T-helper 1 cell treated with Interleukin-12 subunit alpha and Interleukin-12 subunit beta and Interleukin-4 antibody, amounts not matched to agents 30 μg/mL and 1 μg/mL, for 36 hours (primary cell): ENCODE data around the gene CTNNBL1.

Source experiments
- H3K27ac Mint-ChIP-seq: one replicate; pipeline ENCODE4 v1.8.0; 2021; ENCODE audit warnings: mild to moderate bottlenecking, mixed read lengths
- H3K27me3 Mint-ChIP-seq: one replicate; pipeline ENCODE4 v1.8.0; 2021; ENCODE audit warnings: low read depth, mixed read lengths
- H3K36me3 Mint-ChIP-seq: one replicate; pipeline ENCODE4 v1.8.0; 2021; ENCODE audit warnings: low read depth, mixed read lengths
- H3K4me1 Mint-ChIP-seq: one replicate; pipeline ENCODE4 v1.8.0; 2021; ENCODE audit warnings: low read depth, mixed read lengths
- H3K4me3 Mint-ChIP-seq: one replicate; pipeline ENCODE4 v1.8.0; 2021; ENCODE audit warnings: mild to moderate bottlenecking, moderate library complexity, mixed read lengths
- H3K9me3 Mint-ChIP-seq: one replicate; pipeline ENCODE4 v1.8.0; 2021; ENCODE audit warnings: mixed read lengths

CTNNBL1 gene

DNA sequence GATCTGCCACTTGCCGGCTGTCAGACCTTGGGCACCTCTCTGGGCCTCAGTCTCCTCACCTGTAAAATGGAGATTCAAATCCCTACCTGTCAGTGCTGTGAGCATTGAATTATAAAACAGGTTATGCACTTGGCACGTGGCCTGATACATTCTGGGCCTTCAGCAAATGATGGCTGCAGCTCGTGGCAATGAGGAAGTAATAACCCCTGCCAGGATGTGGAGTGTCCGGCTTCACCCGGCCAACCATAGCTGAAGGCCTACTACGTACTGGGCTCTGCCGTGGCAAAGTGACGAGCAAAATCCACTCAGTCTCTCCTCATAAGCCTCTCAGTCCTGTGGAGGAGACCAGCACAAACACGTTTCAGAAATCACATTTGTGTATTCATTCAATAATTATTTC, 198.2 kb downstream of the CTNNBL1 start:
- no peaks in the 10 kb centered on the region for H3K27me3 Mint-ChIP-seq
- H3K27ac Mint-ChIP-seq, result no peak overlapping the region
- no peaks in the 10 kb centered on the region for H3K9me3 Mint-ChIP-seq
- no peak overlapping the region for H3K4me3 Mint-ChIP-seq
- H3K4me1 Mint-ChIP-seq, result no peaks in the 10 kb centered on the region
- H3K36me3 Mint-ChIP-seq, result no peaks in the 10 kb centered on the region

DNA sequence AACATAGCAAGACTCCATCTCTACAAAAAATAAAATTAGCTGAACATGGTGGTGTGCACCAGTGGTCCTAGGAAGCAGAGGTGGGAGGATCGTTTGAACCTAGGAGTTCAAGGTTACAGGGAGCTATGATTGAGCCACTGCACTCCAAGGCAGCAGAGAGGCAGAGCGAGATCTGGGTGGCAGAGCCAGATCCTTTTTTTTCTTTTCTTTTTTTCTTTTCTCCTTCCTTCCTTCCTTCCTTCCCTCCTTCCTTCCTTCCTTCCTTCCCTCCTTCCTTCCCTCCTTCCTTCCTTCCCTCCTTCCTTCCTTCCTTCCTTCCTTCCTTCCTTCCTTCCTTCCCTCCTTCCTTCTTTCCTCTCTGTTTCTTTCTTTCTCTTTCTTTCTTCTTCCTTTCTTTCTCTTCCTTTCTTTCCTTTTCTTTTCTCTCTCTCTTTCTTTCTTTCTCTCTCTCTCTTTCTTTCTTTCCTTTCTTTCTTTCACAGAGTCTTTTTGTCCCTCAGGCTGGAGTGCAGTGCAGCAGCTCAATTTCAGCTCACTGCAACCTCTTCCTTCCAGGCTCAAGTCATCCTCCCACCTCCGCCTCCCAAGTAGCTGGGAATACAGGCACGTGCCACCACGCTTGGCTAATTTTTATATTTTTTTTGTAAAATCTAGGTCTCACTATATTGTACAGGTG, 199.9 kb downstream of the CTNNBL1 start:
- Mint-ChIP-seq H3K27ac (no peak overlapping the region), H3K9me3 (no peaks in the 10 kb centered on the region), H3K27me3 (no peaks in the 10 kb centered on the region), H3K4me3 (no peak overlapping the region), H3K36me3 (no peaks in the 10 kb centered on the region), H3K4me1 (no peaks in the 10 kb centered on the region)

DNA sequence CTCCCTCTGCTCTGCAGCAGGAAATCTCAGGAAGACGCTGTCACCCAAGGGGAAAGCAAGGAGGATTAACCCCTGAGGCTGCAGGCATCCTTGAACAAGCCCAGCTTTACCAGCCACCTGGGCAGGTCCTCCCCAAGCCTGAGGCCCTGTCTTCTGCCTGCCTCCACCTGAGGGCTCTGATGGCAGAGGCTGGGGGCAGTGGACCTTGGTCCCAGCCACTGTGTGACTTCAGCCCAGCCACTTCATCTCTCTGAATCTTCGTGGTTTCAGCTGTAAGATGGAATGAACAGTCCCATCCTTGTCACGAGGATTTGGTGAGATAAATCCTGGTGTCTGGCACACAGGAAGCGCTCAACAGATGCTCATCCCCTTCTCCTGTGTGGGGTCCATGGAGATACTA, 200.6 kb downstream of the CTNNBL1 start:
- H3K36me3 Mint-ChIP-seq, result no peaks in the 10 kb centered on the region
- H3K4me3 Mint-ChIP-seq, result no peak overlapping the region
- peaks cover 5% of the 10 kb centered on the region for H3K27me3 Mint-ChIP-seq
- H3K9me3 Mint-ChIP-seq, result no peaks in the 10 kb centered on the region
- H3K4me1 Mint-ChIP-seq, result no peaks in the 10 kb centered on the region
- no peak overlapping the region for H3K27ac Mint-ChIP-seq

DNA sequence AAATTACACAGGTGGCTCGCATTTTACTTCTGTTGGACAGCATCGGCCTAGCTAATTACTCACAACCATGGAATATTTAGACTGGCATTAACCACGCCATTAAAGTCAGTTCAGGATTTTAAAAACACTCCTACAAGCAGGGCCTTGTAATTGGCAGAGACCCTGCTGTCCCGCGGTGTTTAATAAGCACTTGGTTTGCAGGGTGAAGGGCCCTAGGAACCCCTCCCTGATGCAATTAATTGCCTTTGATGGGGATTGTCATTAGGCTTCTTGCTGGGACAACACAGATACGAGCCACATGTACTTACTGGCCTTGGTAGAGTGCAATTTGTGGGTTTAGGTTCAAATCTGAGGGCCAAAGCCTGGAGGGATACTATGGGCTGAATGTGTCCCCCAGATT, 201.3 kb downstream of the CTNNBL1 start:
- H3K4me3 Mint-ChIP-seq, result no peak overlapping the region
- H3K27me3 Mint-ChIP-seq, result peaks cover 10% of the 10 kb centered on the region
- no peaks in the 10 kb centered on the region for H3K4me1 Mint-ChIP-seq
- H3K36me3 Mint-ChIP-seq, result no peaks in the 10 kb centered on the region
- H3K27ac Mint-ChIP-seq, result no peak overlapping the region
- no peaks in the 10 kb centered on the region for H3K9me3 Mint-ChIP-seq

DNA sequence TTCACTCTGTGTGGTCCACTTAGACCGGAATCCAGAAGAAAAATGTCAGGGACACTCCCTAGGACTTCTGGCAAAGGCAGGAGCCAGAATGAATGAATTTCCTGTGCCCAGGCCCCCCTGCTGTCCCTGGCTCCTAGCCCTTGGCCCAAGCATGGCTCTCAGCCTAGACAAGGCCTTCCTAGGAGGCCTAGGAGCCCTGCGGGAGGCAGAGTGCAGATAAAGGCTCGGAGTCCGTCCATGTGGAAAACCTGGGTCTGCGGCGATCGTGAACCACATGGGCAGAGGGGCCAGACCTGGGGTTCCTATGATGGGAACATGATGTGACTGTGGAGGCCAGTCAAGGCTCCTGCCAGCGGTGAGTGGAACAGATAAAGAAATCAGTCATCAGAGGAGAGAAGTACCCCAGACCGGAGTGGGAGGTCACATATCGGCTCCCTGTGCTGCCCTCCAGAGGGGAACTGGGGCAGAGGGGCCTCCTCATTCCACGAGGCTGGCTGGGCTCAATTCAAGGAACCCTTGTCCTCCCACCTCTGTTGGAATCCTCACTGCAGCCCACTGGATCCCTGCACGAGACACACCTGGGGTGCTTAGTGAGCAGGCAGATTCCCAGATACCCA, 203.2 kb downstream of the CTNNBL1 start:
- H3K4me3 Mint-ChIP-seq, result no peak overlapping the region
- no peaks in the 10 kb centered on the region for H3K36me3 Mint-ChIP-seq
- peaks cover 24% of the 10 kb centered on the region for H3K27me3 Mint-ChIP-seq
- H3K4me1 Mint-ChIP-seq, result peaks cover under 1% of the 10 kb centered on the region
- H3K9me3 Mint-ChIP-seq, result no peaks in the 10 kb centered on the region
- H3K27ac Mint-ChIP-seq, result no peak overlapping the region

DNA sequence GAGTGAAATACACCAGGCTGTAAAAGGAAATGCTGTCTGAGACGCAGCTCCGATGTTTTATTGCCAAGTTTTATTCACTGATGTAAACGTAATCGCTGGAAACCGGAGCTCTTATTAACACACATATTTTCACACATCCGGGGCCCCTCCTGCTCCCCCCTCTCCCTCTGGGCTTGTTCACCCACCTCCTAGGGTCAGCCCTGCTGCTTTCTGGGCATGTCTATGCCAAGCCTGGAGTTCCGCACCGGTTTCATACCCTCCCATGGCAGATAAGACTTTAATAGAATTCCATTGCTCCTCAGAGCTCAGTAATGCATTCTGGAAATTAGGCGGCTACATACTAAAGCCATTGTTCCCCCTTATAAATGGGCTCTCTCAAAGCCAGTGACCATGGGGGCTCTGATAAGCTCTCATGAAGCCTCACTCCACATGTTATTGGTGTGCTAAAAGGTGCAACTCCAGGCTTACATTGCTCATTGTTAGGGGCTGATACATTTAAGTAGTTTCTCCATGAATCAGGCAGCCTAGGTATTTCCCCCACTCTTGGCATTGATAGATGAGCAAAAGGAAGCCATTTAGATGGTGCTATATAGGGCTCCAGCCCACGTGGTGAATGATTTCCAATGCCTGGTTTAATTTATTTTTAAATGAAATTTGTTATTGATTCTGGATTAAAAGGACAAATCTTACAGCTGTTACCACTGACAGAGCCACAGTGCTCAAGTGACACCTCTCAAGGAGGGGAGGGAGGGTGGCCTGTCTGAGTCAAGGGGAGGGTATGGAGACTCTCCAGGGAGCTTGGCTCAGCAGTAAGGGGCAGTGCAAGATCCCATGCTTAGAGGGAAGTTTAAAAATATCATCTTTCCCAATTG, 204.6 kb downstream of the CTNNBL1 start:
- H3K27ac Mint-ChIP-seq, result no peak overlapping the region
- H3K4me3 Mint-ChIP-seq, result no peak overlapping the region
- H3K9me3 Mint-ChIP-seq, result no peaks in the 10 kb centered on the region
- peaks cover 30% of the 10 kb centered on the region for H3K27me3 Mint-ChIP-seq
- no peaks in the 10 kb centered on the region for H3K36me3 Mint-ChIP-seq
- H3K4me1 Mint-ChIP-seq, result peaks cover 3% of the 10 kb centered on the region

DNA sequence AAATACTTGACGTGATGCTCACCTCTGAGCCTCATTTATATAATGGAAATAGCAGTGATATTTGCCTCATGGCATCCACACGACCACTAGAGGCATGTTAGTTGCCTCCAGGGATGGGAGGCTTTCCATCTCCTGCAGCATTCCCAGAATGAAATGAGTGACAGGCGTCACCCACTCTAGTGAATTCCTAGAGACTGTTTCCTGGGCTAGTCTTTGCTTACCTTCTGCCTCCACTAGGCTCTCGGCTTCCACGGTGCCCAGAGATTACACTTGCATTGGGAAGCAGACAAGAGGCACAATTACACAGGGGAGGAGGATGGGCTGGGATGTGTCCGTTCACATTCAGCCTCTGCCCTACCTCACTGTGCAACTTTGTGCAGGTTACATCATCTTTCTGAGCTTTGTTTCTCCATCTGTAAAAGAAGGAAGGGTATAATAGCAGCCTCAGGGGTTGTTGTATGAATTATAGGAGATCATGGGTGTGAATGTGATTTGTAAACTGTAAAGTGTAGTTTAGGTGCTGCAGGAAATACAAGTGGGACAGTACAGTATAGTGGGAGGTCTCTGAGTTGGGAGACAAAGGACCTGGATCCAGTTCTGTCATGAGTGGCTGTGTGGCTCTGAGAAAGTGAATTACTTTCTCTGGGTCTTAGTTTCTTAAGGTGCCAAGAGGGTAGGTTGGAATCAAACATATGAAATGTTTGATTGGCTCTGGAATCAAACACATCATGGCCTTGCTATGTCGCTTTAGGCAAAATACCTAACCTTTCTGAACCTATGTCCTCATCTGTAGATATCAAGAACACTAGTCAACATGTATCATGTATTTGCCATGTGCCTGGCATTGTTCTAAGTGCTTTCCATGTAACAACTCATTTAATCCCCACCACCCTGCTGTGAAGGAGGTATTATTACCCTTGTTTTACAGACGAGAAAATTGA, 205.5 kb downstream of the CTNNBL1 start:
- Mint-ChIP-seq H3K27ac (no peak overlapping the region), H3K4me1 (peaks cover 7% of the 10 kb centered on the region), H3K27me3 (peaks cover 39% of the 10 kb centered on the region)

DNA sequence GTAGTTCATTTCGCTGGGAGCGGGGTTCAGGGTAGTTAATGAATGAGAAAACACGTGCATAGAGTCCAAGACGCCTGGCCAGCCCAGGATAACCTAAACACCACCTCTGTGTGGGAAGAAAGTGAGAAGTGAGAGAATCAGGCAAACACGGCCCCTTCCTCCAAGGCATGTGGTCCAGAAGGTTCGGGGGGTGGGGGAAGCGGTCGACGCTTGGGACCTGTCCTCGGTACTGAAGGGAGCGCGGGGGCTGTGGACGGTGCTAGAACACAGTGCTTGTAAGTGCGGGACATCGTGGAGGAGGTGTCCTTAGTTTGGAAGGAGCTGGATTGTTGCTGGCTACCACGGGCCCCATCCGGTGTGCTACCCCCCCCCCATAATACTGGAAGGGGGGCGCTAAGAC, 207.4 kb downstream of the CTNNBL1 start:
- Mint-ChIP-seq H3K4me1 (peaks cover 7% of the 10 kb centered on the region), H3K27ac (no peak overlapping the region), H3K9me3 (no peaks in the 10 kb centered on the region), H3K27me3 (peaks cover 45% of the 10 kb centered on the region), H3K4me3 (no peak overlapping the region), H3K36me3 (no peaks in the 10 kb centered on the region)

More for the DNA sequence above, 205.5 kb downstream of the CTNNBL1 start:
- Mint-ChIP-seq H3K36me3 (no peaks in the 10 kb centered on the region), H3K9me3 (no peaks in the 10 kb centered on the region), H3K4me3 (no peak overlapping the region)

DNA sequence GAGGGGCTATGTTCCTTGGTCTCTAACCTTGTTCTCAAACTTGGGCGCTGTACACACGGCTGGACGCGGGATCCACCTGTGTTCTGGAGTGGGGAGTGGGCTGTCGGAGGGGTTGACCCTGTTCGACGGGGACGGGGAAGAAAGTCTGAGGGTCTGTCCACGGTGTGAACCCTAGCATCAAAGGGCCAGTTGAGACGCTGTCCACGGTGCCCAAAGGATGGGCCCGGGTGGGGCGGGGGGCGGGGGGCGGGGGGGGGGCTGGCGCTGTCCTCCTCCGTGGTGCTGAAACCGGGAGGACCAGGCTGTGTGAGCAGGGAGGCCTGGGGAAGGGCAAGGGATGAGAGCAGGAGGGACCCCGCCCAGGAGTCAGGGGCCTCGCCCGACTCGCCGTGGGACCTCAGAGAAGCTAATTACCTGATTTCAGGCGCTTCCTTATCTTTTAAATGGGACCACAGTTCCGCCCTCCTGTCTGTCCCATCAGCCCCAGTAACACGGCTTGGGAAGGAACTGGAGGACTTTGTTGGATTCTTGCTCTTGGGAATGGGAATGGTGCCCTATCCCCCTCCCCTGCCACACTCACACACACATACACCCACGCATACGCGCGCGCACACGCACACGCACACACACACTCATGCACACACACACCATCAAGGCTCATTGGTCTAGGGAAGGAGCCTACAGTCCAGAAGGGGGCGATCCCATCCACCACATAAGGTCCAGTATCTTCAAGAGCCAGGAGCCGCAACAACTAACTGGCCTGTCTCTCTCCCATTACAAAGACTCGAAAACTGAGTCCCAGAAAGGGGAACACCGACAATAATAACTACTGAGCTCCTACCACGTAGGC, 208.0 kb downstream of the CTNNBL1 start:
- H3K4me1 Mint-ChIP-seq, result peaks cover 7% of the 10 kb centered on the region
- H3K4me3 Mint-ChIP-seq, result no peak overlapping the region
- H3K27me3 Mint-ChIP-seq, result peaks cover 47% of the 10 kb centered on the region
- H3K27ac Mint-ChIP-seq, result no peak overlapping the region
- H3K9me3 Mint-ChIP-seq, result no peaks in the 10 kb centered on the region
- no peaks in the 10 kb centered on the region for H3K36me3 Mint-ChIP-seq

DNA sequence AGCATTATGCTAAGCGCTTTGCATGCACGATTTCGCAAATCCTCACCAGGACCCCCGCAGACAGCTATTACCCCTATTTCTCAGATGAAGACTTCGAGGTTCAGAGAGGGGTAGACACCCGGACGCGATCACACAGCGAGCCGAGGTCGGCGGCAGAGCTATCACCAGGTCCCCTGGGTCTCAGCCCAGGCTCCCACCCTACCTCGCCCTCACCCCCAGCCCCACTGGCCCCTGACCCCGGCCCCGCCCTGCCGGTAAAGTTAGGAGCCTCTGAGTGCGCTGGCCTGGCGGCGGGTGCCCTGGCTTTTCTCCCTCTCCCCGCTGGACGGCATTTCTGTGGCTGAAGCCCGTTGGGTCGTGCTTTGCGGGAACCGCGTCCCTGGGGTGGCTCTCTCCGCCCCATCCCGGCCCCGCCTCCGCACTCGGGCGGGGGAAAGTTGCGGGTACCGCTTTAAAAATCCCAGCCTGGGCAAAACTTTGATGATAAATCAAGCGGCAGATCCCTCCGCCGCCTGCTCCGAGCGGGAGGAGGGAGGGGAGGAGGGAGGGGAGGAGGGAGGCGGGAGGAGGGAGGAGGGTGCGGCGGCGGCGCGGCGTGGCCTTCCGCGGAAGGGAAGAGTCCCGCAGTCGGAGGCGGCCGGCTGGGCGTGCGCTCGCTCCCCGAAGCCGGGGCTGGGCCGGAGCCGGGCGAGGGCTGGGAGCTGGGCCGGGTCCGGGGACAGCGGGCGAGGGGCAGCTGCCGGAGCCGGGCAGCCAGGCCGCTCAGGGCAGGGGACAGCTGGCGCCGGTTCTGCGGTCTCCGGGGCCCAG, 208.9 kb downstream of the CTNNBL1 start, which contains the start of gene VSTM2L:
Gene VSTM2L (plus strand): TSS at position 624 of the 810 bp plus-strand sequence. CDS start 224 bp downstream, outside the sequence.
- H3K4me1 Mint-ChIP-seq, result peaks cover 7% of the 10 kb centered on the region

DNA sequence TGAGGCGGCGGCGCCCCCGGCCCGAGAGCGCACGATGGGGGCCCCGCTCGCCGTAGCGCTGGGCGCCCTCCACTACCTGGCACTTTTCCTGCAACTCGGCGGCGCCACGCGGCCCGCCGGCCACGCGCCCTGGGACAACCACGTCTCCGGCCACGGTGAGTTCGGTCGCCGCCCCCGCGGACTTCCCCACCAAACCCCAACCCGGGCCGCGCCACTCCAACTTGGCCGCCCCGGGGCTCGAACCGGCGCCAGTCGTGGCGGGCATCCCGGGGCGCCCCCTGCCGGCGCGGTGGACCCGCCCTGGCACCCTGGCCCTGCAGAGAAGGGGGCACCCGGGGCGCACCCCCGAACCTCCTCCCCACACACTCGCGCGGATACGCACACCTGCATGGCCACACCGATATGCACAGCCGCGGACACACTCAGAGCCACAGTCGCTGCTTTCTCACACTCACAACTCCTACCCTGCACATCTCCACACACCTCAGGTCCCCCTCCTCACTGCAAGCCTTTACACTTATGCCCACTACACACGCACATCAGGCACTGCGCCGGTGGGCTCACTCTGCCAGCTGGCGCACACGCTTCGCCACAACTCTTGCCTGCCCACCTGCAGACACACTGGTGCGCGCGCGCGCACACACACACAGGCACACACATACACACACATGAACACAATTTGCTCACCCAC, 209.6 kb downstream of the CTNNBL1 start:
- H3K27ac Mint-ChIP-seq, result no peak overlapping the region
- no peaks in the 10 kb centered on the region for H3K36me3 Mint-ChIP-seq
- no peaks in the 10 kb centered on the region for H3K9me3 Mint-ChIP-seq
- peaks cover 7% of the 10 kb centered on the region for H3K4me1 Mint-ChIP-seq
- peaks cover 53% of the 10 kb centered on the region for H3K27me3 Mint-ChIP-seq
- peak overlapping the region; percentile 59 for H3K4me3 Mint-ChIP-seq

More for the DNA sequence above, 208.9 kb downstream of the CTNNBL1 start, which contains the start of gene VSTM2L:
- Mint-ChIP-seq H3K27me3 (peaks cover 48% of the 10 kb centered on the region), H3K4me3 (peak within 1 kb of the TSS; percentile 59), H3K27ac (no peak within 1 kb of the TSS), H3K9me3 (no peaks in the 10 kb centered on the region), H3K36me3 (no peaks in the 10 kb centered on the region)

DNA sequence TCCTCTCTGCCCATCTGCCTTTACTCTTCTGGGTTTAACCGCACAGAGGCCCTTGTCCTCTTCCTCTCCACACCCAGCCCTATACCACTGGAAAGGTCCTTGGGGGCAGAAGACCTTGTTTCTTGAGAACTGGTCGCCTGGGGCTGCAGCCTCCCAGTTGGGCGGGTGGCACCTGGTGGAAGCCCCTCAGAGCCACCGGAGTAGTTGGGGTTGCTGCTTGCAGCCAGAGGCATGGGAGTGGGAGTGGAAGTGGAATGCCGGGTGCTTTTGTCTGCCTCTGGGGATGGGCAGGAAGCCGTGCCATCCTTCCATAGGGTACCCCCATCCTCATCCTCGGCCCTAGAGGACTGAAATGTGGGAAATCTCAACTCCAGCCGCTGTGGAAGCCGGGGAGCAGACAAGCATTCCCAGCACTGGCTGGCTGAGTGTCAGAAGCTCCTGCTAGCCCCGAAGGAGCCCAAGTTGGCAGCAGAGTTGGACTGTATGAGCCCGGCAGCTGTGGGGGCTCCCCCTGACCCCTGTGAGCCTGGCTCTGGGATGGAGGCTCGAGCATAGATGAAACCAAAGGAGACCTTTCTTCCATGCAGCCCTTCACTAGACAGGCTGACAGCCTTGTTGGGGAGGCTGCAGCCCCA, 210.3 kb downstream of the CTNNBL1 start:
- Mint-ChIP-seq H3K9me3 (no peaks in the 10 kb centered on the region), H3K4me1 (peaks cover 7% of the 10 kb centered on the region), H3K27ac (no peak overlapping the region), H3K4me3 (peak overlapping the region; percentile 59), H3K27me3 (peaks cover 57% of the 10 kb centered on the region), H3K36me3 (no peaks in the 10 kb centered on the region)
